ENCODE results near the gene VSTM5.

The VSTM5 gene

DNA sequence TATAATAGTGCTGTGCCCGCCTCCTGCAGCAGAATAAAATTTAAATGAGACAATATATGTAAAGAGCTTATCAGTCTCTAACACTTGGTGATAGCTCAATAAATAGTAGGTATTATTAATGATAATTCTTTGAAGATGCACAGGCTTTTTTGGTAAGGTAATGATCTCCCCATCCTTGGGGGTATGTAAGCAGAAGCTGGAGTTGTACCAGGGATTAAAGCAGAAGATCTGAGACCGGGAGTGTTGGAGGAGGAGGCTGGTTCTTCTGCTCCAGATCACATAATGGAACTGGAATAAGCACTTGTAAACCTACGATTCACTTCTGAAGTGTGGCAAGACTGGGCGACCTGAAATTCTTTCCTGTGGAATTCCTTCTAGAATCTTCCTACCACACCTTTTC lies 8.4 kb downstream of the VSTM5 start:
- DNase-seq, result no peak

GRCh38 chr11:93841446-93841845 lies 9.0 kb downstream of the VSTM5 start:
- DNase-seq, result no peak

DNA sequence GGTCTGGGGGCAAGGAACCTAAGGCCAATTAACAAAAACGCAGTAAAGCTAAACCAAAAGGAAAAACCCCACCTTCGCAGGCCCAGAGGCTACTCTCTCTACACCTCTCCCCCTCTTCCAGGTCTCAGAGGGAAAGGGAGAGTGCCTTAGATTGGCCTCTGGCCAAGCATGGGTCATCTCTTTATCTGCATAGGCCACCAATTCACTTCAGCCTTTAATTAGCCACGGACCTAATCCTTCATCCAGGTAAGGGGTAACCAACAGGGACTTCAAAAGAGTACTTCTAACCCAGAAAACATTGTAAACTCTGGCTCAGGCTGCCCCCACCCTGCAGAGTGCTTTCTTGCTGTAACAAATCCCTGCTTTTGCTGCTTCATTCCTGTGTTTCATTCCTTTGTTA lies 9.4 kb downstream of the VSTM5 start:
- no peak for DNase-seq

DNA sequence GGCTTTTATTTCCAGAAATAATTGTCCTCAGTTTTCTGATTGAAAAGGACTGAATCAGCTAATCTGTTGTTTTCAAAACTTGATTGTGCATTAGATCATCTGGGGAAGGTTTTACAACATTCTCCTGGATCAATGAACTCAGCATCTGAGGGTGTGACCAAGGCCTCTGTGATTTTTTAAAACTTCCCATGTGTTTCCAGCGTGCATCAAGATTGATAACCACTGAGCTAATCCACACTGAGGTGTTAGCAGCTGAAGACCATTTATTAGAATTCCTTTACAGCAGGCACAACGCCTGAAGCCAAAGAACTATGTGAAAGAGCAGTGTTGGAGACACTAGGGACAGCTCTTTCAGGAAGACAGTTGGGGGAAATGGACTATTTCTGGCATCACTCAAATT lies 10.2 kb downstream of the VSTM5 start:
- DNase-seq, result no peak

- no peak for DNase-seq
Measured at GRCh38 chr11:93838967-93839366, 11.5 kb downstream of the VSTM5 start.

GRCh38 chr11:93832780-93833179 lies 17.6 kb downstream of the VSTM5 start:
- no peak for DNase-seq

GRCh38 chr11:93831343-93832127 lies 18.9 kb downstream of the VSTM5 start:
- no peak for DNase-seq

DNA sequence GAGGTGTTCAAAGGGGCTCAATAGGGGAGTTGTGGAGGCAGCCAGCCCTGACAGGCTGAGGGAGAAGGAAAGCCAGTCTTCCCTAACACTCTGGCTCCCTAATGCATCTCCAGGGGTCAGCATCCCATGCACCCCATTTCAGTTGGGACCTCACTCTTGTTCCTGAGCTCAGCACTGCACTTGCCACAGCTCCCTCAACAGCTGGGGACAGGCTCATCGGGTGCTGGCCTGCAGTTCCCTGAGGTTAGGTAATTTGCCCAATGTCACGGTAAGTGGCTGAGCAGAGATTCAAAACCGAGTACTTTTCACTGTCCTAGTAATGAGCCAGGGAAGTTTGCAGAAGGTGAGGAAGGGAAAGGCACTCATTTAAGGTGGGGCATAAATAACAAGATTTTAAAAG lies 20.8 kb downstream of the VSTM5 start:
- no peak for DNase-seq

DNA sequence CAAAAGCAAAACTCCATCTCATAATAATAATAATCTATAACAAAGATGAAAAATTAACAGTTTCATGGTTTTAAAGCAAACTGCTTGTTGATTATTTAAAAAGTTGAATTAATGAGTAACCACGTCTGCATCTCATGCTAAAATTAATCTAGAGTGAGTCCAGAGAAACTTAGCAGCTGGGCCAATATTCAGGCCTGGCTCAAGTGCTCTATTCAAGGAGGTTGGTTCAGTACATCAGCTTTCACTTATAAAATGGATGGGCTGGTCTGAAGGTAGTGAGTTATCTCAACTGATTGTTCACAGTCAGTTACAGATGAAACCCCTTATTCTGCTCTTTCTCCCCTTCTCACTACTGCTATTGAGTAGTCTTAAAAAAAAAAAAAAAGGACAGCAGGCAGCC lies 23.1 kb downstream of the VSTM5 start:
- DNase-seq, result no peak

DNA sequence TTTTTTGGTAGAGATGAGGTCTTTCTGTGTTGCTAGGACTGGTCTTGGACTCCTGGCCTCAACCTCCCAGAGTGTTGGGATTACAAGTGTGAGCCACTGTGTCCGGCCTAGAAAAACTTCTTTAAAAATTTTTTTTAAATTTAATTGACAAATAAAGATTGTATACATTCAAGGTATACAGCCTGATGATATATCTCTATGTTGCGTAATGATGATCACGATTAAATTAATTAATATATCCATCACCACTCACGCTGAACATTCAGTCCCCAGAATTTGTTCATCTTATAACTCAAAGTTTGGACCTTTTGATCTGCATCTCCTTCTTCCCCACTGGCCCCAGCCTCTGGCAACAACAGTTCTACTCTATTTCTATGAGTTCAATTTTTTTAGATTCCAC lies 27.2 kb downstream of the VSTM5 start:
- no peak for DNase-seq

DNA sequence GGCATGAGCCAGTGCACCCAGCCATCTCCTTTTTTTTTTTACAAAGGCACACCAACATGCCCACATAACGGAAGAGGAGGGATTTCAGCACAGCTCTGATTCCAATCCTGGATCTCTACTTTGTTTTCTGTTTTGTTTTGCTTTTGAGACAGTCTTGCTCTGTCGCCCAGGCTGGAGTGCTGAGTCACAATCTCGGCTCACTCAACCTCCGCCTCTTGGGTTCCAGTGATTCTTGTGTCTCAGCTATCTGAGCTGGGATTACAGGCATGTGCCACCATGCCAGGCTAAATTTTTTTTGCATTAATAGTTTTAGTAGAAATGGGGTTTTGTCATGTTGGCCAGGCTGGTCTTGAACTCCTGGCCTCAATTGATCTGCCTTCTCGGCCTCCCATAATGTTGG lies 28.1 kb downstream of the VSTM5 start:
- DNase-seq, result no peak

DNA sequence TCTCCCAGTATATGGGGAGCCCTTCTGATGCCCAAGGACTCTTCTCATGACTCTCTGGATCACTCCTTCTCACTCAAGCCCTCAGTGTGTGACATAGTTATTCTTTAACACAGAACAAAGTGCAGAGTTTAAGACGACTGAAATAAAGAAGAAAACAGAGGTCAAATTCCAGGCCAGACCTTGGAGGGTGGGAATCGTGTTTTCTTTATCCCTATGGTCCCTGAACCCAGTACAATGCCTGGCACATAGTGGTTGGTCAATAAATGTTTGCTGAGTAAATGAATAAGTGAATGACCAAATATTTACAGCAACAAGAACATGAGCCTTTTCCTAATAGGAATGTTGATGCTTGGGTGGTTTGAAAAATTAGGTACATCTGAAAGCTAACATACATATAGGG lies 28.8 kb downstream of the VSTM5 start:
- no peak for DNase-seq

DNA sequence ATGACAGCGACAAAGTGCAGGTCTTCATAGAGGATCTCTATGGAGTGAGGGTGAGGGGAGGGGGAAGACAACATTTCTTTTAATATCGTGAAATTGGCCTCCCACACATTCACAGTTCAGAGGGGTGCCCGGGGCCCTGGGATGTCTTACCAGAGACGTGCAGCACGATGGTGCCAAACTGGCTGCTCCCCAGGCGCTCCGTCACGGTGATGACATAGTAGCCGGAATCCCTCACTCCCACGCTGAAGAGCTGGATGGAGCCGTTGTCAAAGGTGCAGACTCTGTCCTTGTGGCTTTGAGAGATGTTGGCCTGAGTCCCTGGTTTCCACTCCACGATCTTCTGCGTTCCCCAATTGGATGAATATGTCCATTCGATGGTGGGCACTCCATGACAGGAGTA lies 29.6 kb downstream of the VSTM5 start:
- DNase-seq, result no peak

GRCh38 chr11:93819966-93820695 lies 30.3 kb downstream of the VSTM5 start:
- DNase-seq, result no peak

GRCh38 chr11:93817426-93818348 lies 32.7 kb downstream of the VSTM5 start:
- DNase-seq, result no peak

DNA sequence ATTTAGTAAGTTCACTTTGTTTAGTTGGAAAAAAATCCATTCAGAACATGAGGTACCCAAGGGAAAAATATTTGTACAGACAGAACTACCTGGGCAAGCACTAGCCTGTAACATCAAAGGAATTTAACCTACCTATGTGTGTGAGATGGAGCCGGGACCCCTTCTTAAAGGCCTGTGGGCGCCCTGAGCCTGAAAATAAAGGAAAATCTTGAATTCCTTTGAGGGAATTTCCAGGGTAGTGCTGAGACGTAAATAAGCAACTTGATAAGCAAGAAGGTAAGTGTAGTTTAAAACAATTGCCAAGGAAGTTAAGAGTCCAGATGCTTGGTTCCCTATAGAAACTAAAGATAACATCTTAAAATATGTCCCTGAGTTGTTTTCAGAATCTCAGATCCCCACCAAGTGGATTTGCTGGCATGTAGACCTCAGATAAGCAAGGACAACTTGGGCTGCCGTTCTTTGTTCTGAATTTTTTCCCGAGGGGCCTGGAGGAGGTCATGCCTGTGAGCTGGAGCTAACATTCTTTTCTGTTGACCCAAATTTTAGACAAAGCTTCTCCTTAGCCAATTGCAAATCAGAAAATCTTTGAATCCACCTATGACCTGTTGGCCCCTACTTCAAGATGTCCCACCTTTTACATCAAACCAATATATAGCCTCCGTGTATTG lies 35.3 kb downstream of the VSTM5 start:
- DNase-seq, result no peak

DNA sequence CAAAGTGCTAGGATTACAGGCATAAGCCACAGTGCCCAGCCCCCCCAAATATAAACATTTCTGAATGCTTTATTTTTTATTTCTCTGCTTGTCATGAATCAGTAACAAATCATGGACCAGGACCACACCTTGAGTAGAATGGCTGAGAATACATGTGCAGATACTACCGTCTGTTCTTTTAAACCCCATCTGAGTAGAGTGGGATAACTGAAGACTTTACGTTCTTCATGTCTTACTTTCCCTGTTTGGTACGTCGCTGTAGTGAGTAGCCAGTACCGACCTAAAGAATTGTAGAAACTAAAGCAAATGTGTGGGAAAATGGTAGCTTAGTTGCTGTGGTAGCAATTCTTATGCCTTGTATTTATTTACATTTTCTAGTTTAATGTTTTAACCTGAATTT lies 36.4 kb downstream of the VSTM5 start:
- DNase-seq, result no peak

DNA sequence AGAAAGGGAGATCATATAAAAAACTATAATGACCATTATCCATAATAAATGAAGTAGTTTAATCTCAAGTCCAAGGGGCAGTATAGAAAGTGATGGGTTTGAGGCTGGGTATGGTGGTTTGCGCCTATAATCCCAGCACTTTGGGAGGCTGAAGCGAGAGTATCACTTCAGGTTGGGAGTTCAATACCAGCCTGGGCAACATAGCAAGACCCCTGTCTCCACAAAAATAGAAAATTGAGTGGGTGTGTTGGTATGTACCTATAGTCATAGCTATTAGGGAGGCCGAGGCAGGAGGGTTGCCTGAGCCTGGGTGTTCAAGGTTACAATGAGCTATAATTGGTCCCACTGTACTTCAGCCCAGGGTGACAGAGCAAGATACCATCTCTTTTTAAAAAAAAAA lies 42.4 kb downstream of the VSTM5 start:
- no peak for DNase-seq

DNA sequence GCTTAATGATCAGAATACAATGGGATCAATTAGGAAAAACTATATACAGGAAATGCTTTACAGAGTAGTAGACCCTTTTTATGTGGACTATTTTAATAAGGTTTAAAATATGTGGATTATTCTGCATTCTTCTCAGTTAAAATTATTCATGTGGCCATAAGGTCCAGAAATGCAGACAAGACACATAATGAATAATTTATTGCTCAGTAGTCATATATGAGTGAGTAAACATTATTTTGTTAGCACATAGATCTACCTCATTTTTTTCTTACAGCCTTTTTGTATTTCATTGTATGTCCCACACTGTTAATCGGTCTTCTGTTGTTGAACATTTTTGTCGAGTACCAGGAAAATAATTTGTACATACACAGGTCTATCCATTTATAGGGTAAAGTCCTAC lies 45.5 kb downstream of the VSTM5 start:
- DNase-seq, result no peak

DNA sequence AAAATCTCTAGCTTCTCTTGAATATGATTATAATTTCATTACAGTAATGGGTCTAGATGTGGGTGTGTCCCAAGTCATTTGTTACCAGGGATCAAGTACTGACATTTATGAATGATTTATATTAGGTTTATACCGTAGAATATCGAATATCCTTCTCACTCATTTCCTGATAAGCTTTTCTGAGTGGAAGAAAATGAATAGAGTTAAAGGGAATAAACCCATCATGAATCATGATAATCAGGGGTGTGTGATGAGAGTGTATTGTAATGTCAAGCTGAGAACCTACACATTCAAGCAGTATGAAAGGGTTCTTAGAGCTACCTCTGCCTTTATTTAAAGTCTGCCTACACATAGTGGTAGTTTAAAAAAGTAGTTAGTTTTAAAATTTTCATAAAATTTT lies 49.1 kb downstream of the VSTM5 start:
- DNase-seq, result no peak

DNA sequence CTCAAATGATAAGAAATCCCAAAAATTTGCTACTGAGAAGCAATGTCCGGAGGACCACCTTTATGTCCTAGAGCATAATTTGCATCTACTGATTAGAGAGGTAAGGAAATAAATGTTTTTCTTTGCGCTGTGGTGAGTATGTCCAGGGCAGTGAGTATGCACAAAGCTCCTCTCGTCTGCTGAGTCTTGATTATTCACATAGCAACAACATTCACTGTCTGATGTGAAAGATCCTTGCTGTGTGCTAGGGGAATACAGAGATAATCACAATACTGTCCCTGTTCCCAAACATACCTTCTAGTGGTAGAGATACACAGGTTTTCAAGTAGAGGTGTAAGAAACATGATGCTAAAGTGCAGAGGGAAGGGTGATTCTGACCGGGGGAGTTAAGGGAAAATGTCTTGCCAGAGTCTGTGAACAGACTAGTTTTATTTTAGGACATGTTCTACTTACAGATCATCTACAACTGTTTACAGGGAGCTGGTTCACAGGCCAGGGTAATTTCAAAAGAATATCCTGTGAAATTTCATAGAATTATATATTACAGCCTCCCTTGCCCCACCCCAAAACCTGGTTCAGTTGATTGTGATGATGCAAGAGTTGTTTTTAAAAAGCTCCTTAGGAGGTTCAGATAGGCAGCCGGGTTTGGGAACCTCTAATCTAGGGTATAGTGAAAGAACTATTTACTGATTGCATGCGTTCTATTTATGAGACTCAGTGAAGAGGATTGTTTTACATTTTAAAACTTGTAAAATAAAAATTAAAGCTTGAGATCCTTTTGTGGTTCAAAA lies 53.8 kb downstream of the VSTM5 start:
- DNase-seq, result no peak

- DNase-seq, result no peak
Measured at GRCh38 chr11:93791493-93791892, 58.9 kb downstream of the VSTM5 start.

Measured in NCI-H510A treated with DMSO at 0.1 percent for 48 hours (cell line).